ENCODE data around the gene UBD.

DNA sequence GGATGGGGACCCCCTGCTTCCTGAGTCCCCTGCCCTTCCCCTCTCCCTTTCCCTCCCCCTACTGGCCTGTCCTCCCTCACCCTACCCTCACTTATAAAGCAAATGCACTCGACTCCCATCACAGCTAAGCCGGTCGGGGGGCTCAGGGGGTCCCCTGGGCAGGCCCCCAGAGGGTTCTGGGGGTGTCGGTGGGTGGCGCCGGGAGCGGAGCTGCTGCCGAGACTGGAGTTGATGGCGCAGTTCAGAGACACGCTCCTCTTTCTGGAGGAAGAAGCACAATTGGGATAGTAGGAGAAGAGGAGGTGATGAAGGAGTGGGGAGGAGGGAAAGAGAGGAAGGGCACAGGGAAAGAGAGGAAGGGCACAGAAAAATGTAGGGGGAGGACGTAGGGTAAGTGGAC, 43.9 kb upstream of the UBD start:
- TF ChIP-seq, protein P1, sequence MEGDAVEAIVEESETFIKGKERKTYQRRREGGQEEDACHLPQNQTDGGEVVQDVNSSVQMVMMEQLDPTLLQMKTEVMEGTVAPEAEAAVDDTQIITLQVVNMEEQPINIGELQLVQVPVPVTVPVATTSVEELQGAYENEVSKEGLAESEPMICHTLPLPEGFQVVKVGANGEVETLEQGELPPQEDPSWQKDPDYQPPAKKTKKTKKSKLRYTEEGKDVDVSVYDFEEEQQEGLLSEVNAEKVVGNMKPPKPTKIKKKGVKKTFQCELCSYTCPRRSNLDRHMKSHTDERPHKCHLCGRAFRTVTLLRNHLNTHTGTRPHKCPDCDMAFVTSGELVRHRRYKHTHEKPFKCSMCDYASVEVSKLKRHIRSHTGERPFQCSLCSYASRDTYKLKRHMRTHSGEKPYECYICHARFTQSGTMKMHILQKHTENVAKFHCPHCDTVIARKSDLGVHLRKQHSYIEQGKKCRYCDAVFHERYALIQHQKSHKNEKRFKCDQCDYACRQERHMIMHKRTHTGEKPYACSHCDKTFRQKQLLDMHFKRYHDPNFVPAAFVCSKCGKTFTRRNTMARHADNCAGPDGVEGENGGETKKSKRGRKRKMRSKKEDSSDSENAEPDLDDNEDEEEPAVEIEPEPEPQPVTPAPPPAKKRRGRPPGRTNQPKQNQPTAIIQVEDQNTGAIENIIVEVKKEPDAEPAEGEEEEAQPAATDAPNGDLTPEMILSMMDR (IDR thresholded peaks at IDR 0.05; ENCODE audit: low read depth, low read length): no peak
- TF ChIP-seq EZH2phosphoT487 (IDR thresholded peaks at IDR 0.05; ENCODE audit: low read depth): no peak
